HG03097 (cell line): ENCODE results near the gene LRRC58.

Experiments used
- ATAC-seq: cut with Tn5 transposase; IDR thresholded peaks from one replicate; pipeline ENCODE4 v1.9.1; 2021; ENCODE audit not compliant: unreplicated experiment, low FRiP score

The LRRC58 gene

GRCh38 chr3:120281261-120281660 is 67.9 kb downstream of the LRRC58 start:
- no peak for ATAC-seq

DNA sequence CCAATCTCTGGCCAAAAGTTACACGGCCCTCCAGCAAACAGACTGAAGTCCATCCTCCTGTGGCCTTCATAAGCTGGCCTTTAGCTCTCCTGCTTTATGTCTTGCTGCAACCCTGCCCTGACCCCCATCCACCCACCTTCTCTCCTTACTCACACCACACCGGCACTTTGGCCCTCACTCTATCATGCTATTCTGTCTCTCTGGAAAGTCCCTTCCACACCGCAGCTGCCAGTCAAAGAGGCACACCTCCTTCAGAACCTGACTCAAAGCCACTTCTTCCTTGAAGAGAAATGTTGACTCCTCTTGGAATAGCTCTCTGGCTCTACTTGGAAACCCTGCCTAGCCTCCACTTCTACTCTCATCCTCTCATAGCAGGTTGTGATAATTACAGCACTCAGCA is 68.6 kb downstream of the LRRC58 start:
- no peak for ATAC-seq

- ATAC-seq, result no peak
These were observed 69.1 kb downstream of the LRRC58 start for GRCh38 chr3:120280026-120280425.

- no peak for ATAC-seq
These were observed 72.4 kb downstream of the LRRC58 start for GRCh38 chr3:120276767-120277166.

GRCh38 chr3:120275618-120276017 is 73.5 kb downstream of the LRRC58 start:
- ATAC-seq, result no peak

GRCh38 chr3:120274739-120275167 is 74.4 kb downstream of the LRRC58 start:
- no peak for ATAC-seq
